BJ (cell line): ENCODE data around the gene MSMP. TPM values are rescaled to one million over a fixed set of nuclear protein-coding genes. Genes with fewer than 3 reads are reported as not detected.

Experiments
- CTCF ChIA-PET: fragments of 350-600 bp; formaldehyde crosslinking; extraction: SDS; loops from one replicate; lab custom pipeline; 2021; ENCODE audit warnings: antibody characterized with exemption, inconsistent platforms; lab: Yijun Ruan, JAX
- POLR2A ChIA-PET: fragments of 300-600 bp; sonication (Branson Sonifier 250); formaldehyde crosslinking; extraction: SDS; loops from one replicate; lab custom pipeline; 2021; ENCODE audit warnings: antibody characterized with exemption; lab: Charles Lee
- DNase-seq: peaks from one replicate; pipeline ENCODE4 v3.0.0-alpha.2; 2011; ENCODE audit warnings: low read depth
- H3K27me3 ChIP-seq: 2 replicates; pipeline ENCODE4 v1.6.0; 2011; ENCODE audit warnings: low read length; ENCODE audit not compliant: control insufficient read depth, insufficient read depth
- H3K36me3 ChIP-seq: 2 replicates; pipeline ENCODE4 v1.5.1; 2011; ENCODE audit warnings: low read length; ENCODE audit not compliant: control insufficient read depth, insufficient read depth
- H3K4me3 ChIP-seq: 2 replicates; pipeline ENCODE4 v1.5.1; 2011; ENCODE audit warnings: low read depth, mild to moderate bottlenecking, control low read depth, low read length
- polyA plus RNA-seq: library from polyadenylated mRNA; depleted of rRNA; stranded (reverse); fragments of >200 nt; gene quantifications from 2 replicates; pipeline ENCODE4 v1.2.3, GENCODE V29; 2011
- TF ChIP-seq, protein P1 (sequence below): IDR thresholded peaks from 2 replicates; pipeline ENCODE4 v1.5.1; 2011; ENCODE audit warnings: low read depth, mild to moderate bottlenecking, control low read depth, inconsistent platforms, low read length, moderate library complexity; ENCODE audit not compliant: insufficient read depth

The MSMP gene
- polyA plus RNA-seq, 1 experiment, result not detected

DNA sequence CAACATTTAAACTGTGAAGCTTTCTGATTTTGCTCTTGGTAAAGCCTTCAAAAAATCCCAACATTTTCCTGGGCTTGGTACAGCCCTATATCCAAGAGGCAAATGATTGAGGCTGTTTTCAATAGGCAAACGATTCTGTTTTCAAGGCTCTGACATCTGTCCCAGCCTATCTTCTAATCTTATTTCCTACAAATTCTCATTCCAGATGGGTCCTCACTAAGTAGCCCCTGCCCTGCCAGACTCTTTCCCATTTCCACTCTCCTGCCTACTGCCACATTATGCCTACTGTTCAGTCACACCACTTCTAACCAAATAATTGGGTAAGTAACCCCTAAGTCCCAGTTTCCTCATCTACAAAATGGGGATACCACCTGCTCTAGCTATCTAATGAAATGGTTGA, 8.5 kb downstream of the MSMP start:
- POLR2A ChIA-PET, result no interaction called here
- CTCF ChIA-PET, result interaction anchor here (7.2 kb wide), 1 partner anchor 9 kb away, joined by 78 read pairs; no protein-coding TSS in a partner anchor
- Histone ChIP-seq H3K27me3 (no peaks in the 10 kb centered on the region), H3K4me3 (no peak overlapping the region), H3K36me3 (peaks cover 16% of the 10 kb centered on the region)
- TF ChIP-seq, protein P1, sequence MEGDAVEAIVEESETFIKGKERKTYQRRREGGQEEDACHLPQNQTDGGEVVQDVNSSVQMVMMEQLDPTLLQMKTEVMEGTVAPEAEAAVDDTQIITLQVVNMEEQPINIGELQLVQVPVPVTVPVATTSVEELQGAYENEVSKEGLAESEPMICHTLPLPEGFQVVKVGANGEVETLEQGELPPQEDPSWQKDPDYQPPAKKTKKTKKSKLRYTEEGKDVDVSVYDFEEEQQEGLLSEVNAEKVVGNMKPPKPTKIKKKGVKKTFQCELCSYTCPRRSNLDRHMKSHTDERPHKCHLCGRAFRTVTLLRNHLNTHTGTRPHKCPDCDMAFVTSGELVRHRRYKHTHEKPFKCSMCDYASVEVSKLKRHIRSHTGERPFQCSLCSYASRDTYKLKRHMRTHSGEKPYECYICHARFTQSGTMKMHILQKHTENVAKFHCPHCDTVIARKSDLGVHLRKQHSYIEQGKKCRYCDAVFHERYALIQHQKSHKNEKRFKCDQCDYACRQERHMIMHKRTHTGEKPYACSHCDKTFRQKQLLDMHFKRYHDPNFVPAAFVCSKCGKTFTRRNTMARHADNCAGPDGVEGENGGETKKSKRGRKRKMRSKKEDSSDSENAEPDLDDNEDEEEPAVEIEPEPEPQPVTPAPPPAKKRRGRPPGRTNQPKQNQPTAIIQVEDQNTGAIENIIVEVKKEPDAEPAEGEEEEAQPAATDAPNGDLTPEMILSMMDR, result no peak
- DNase-seq, result no peak

DNA sequence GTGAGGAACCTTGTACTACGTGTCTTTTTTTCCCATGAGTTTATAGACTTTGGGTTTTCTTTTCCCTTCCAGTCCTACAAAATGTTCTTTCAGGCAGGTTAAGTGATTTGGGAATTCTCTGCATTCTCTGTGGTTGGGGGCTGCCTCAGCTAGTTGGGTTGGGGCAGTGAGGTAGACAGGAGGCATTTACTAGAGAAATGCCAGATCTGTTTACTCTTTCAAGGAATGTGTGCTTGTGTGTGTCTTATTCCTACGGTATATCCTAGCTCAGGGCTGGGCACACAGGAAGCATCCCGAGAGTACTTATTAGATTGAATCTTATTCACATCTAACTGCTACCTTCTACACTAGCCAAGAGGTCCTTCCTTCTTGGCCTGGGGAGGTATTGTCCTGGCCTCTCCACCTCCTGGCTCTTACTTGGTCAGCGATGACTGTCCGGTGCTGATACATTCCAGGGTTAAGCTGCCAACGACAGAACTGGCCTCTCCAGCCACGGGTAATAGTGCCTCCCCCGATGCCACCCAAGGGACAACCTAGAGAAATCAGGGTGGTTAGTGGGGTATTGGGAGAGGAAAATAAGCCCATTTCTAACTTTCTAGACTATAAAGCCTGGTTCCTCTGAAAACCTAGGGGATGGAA, 10.1 kb downstream of the MSMP start:
- no peak for DNase-seq
- Histone ChIP-seq H3K36me3 (peaks cover 27% of the 10 kb centered on the region), H3K4me3 (no peak overlapping the region), H3K27me3 (no peaks in the 10 kb centered on the region)
- CTCF ChIA-PET, result interaction anchor here (0.5 to 7.2 kb wide), 5 partner anchors 7 to 608 kb away, joined by 3 to 78 read pairs (median 3); no protein-coding TSS in a partner anchor
- POLR2A ChIA-PET, result no interaction called here
- TF ChIP-seq, protein P1, result no peak

DNA sequence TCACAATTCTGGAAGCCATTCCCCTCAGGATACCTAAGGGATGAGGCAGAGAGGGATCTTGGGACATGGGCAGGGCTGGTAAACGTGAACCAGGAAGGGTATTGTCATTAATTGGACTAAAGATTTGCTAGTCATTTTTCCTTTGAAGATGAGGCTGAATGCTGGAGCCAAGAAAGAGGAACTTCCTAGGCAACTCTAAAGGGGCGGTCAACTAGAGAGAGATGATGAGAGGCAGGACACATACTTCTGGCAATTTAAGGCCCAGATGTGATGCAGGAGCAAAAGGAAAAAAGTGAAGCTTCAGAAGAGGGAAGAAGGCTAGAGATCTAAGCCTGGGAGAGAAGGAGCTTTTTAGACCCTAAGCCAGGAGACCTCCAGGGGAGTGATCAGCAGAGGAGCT, 10.6 kb downstream of the MSMP start:
- Histone ChIP-seq H3K36me3 (peaks cover 28% of the 10 kb centered on the region), H3K27me3 (no peaks in the 10 kb centered on the region), H3K4me3 (no peak overlapping the region)
- no peak for DNase-seq
- ChIA-PET CTCF (interaction anchor here (0.7 to 7.2 kb wide), 2 partner anchors 7 to 12 kb away, joined by 3 to 78 read pairs; no protein-coding TSS in a partner anchor), POLR2A (no interaction called here)
- TF ChIP-seq, protein P1, result no peak

GRCh38 chr9:35741740-35742139, 12.3 kb downstream of the MSMP start:
- H3K36me3 ChIP-seq, result peaks cover 40% of the 10 kb centered on the region
- CTCF ChIA-PET, result interaction anchor here (1.6 kb wide), 1 partner anchor 45 kb away, joined by 3 read pairs; no protein-coding TSS in a partner anchor

DNA sequence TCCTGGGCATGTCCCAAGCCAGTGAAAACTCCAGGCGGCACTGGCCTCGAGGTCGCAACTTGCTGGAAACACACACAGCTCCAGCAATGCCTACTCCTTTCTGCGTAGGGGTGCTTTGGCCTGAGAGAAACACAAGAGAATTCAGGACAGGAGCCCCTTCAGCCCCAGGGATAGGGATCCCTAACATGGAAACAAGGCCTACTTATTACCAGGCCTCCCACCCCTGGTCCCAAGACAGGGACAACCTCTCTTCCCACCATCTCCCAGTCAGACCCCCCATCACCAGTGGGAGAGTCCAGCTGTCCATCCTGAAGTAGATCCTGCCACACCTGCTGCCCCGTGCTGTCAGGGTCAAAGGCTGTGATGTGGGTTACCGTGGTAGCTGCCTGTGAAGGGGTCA, 13.8 kb downstream of the MSMP start:
- TF ChIP-seq, protein P1, result no peak
- CTCF ChIA-PET, result interaction anchor here (1.5 to 1.6 kb wide), 2 partner anchors 43 to 93 kb away, joined by 3 read pairs; no protein-coding TSS in a partner anchor

More at GRCh38 chr9:35741740-35742139, 12.3 kb downstream of the MSMP start:
- Histone ChIP-seq H3K4me3 (no peak overlapping the region), H3K27me3 (no peaks in the 10 kb centered on the region)
- POLR2A ChIA-PET, result no interaction called here
- TF ChIP-seq, protein P1, result no peak
- DNase-seq, result no peak

More for the DNA sequence above, 13.8 kb downstream of the MSMP start:
- Histone ChIP-seq H3K27me3 (no peaks in the 10 kb centered on the region), H3K4me3 (no peak overlapping the region), H3K36me3 (peaks cover 52% of the 10 kb centered on the region)
- POLR2A ChIA-PET, result no interaction called here
- DNase-seq, result no peak
